ENCODE data around the gene SLC23A1.

DNA sequence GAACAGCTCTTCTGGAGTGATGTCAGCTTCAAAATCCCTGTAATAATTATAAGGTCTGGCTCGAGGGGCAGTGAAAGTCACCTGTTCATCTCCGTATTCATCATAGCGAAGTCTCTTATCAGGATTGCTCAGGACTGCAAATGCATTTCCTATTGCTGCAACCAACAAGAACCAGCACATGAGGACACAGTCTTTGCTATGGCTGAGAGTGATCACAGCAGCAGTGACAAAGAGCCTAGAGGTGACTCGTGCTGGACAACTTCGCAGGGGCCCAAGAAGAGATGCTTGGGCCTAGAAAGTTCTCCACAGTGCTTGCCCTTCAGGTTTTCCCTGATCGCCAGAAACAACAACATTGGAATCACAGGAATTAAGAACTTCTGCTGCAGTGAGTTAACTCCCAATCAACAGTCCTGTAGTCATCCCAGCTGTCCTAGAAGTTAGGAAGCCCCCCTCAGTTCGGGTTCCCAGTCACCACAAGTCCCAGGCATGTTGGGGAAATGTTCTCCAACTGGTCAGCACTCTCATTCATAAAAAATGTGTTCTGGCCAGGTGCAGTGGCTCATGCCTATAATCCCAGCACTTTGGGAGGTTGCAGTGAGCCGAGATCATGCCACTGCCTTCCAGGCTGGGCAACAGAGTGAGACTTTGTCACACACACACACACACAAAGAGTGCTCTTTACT, 43.2 kb upstream of the SLC23A1 start:
- TF ChIP-seq, protein P1, sequence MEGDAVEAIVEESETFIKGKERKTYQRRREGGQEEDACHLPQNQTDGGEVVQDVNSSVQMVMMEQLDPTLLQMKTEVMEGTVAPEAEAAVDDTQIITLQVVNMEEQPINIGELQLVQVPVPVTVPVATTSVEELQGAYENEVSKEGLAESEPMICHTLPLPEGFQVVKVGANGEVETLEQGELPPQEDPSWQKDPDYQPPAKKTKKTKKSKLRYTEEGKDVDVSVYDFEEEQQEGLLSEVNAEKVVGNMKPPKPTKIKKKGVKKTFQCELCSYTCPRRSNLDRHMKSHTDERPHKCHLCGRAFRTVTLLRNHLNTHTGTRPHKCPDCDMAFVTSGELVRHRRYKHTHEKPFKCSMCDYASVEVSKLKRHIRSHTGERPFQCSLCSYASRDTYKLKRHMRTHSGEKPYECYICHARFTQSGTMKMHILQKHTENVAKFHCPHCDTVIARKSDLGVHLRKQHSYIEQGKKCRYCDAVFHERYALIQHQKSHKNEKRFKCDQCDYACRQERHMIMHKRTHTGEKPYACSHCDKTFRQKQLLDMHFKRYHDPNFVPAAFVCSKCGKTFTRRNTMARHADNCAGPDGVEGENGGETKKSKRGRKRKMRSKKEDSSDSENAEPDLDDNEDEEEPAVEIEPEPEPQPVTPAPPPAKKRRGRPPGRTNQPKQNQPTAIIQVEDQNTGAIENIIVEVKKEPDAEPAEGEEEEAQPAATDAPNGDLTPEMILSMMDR (conservative IDR thresholded peaks at IDR 0.05; ENCODE audit: low read length) = no peak
- no peak for TF ChIP-seq EZH2phosphoT487 (IDR thresholded peaks at IDR 0.05; ENCODE audit: borderline replicate concordance)

Data from Loucy (cell line).